HEK293T (cell line): Measurements from ENCODE around the gene ARF6.

ENCODE experiments used
- BHLHE40 ChIP-seq: fragments of 450-650 bp; IDR thresholded peaks from 2 replicates; pipeline ENCODE4 v1.6.1; 2016; ENCODE audit warnings: mild to moderate bottlenecking, moderate library complexity, borderline replicate concordance
- FOXA1 ChIP-seq: fragments of 450-650 bp; IDR thresholded peaks from 2 replicates; pipeline ENCODE4 v1.6.1; 2016; ENCODE audit warnings: mild to moderate bottlenecking
- FOXK2 ChIP-seq: fragments of 450-650 bp; IDR thresholded peaks from 2 replicates; pipeline ENCODE4 v1.6.1; 2016; ENCODE audit warnings: mild to moderate bottlenecking
- FOXM1 ChIP-seq: fragments of 450-650 bp; IDR thresholded peaks from 2 replicates; pipeline ENCODE4 v1.6.1; 2017; ENCODE audit warnings: mild to moderate bottlenecking, borderline replicate concordance
- LEF1 ChIP-seq: fragments of 450-650 bp; IDR thresholded peaks from 2 replicates; pipeline ENCODE4 v1.6.1; 2017; ENCODE audit warnings: mild to moderate bottlenecking, borderline replicate concordance
- NFRKB ChIP-seq: fragments of 450-650 bp; IDR thresholded peaks from 2 replicates; pipeline ENCODE4 v1.6.1; 2016; ENCODE audit warnings: mild to moderate bottlenecking, moderate library complexity
- PKNOX1 ChIP-seq: fragments of 450-650 bp; IDR thresholded peaks from 2 replicates; pipeline ENCODE4 v1.6.1; 2016
- SP1 ChIP-seq: fragments of 450-650 bp; IDR thresholded peaks from 2 replicates; pipeline ENCODE4 v1.6.1; 2017
- TARDBP ChIP-seq: fragments of 450-650 bp; IDR thresholded peaks from 2 replicates; pipeline ENCODE4 v1.6.1; 2016

GRCh38 chr14:49933704-49934103 lies 40.8 kb downstream of the ARF6 start:
- TF ChIP-seq BHLHE40 (no peak), FOXA1 (no peak), SP1 (no peak), FOXK2 (no peak), LEF1 (no peak), PKNOX1 (no peak), FOXM1 (no peak), TARDBP (no peak), NFRKB (no peak)
